ENCODE results near the gene ARFRP1.
"Not testable (repeated sequence)": the region's sequence is repeated elsewhere in the genome, so short reads cannot be mapped to it uniquely, and the experiment has no call there.

The ARFRP1 gene

GRCh38 chr20:63657937-63658748, 49.6 kb downstream of the ARFRP1 start, which contains the start of gene RTEL1:
RTEL1 (plus strand) TSS chr20:63658312; CDS start chr20:63659403, 1,091 bp downstream.
- FAIRE-seq: peak; percentile 22

DNA sequence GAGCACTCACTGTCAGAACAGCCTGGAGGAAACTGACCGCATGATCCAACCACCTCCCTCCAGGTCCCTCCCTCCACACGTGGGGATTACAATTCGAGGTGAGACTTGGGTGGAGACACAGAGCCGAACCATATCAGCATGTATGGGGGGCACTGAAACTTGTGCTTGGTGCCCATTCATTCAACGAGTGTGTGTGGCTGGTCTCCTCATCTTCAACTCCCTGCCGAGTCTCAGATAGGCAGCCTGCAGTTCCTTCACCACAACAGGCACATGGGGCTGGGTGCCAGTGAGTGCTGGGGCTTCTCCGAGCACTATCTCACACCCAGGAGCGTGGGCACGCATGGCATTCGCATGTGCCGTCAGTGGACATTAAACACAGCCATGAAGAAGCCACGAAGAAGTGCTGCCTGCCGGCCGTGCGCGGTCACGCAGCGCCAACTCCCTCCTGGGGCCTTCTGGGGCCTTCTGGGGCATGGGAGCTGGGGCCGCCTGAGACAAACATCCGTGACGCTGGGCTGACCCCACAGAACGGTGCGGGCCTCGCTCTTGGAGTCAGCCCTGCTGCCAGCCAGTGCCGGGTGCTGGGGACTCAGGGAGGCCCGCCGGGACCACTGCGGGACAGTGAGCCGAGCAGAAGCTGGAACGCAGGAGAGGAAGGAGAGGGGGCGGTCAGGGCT, 50.4 kb downstream of the ARFRP1 start:
- DNase-seq (ENCODE audit: low spot score) (no peak), FAIRE-seq (no peak)

More at GRCh38 chr20:63657937-63658748, 49.6 kb downstream of the ARFRP1 start, which contains the start of gene RTEL1:
- peak; percentile 78 for DNase-seq (ENCODE audit: low spot score)

- no peak for DNase-seq (ENCODE audit: low spot score)
- no peak for FAIRE-seq
These were observed 51.3 kb downstream of the ARFRP1 start for GRCh38 chr20:63656451-63656850.

DNA sequence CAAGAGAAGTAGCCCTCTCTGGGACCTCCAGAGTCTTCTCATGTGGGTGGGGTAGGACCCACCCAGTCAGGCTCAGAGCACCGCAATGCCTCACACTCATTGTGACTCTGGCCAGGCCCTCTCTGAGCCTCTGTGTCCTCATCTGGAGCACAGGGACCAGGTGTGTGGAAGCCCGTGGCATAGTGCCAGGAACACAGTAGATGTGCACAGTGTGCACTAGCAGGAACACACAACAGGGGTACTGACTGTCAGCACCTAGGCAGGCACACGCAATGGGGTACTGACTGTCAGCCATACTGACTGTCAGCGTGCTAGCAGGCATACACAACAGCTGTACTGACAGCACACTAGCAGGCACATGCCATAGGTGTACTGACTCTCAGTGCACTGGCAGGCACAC, 52.5 kb downstream of the ARFRP1 start:
- DNase-seq (ENCODE audit: low spot score) (no peak), FAIRE-seq (no peak)

GRCh38 chr20:63653974-63654668, 53.7 kb downstream of the ARFRP1 start:
- FAIRE-seq (no peak), DNase-seq (ENCODE audit: low spot score) (no peak)

- peak; percentile 57 for DNase-seq (ENCODE audit: low spot score)
These were observed 54.5 kb downstream of the ARFRP1 start, which contains the start of gene STMN3 for GRCh38 chr20:63653041-63653973. STMN3 (minus strand) TSS chr20:63653424; CDS start chr20:63653345, 79 bp downstream.

GRCh38 chr20:63652192-63652980, 55.4 kb downstream of the ARFRP1 start:
- DNase-seq (ENCODE audit: low spot score): no peak
- FAIRE-seq: no peak

More at GRCh38 chr20:63653041-63653973, 54.5 kb downstream of the ARFRP1 start, which contains the start of gene STMN3:
- FAIRE-seq: no peak

GRCh38 chr20:63651942-63652191, 55.9 kb downstream of the ARFRP1 start:
- DNase-seq (ENCODE audit: low spot score) (no peak), FAIRE-seq (no peak)

GRCh38 chr20:63650486-63650885, 57.3 kb downstream of the ARFRP1 start:
- not testable (repeated sequence) for FAIRE-seq

DNA sequence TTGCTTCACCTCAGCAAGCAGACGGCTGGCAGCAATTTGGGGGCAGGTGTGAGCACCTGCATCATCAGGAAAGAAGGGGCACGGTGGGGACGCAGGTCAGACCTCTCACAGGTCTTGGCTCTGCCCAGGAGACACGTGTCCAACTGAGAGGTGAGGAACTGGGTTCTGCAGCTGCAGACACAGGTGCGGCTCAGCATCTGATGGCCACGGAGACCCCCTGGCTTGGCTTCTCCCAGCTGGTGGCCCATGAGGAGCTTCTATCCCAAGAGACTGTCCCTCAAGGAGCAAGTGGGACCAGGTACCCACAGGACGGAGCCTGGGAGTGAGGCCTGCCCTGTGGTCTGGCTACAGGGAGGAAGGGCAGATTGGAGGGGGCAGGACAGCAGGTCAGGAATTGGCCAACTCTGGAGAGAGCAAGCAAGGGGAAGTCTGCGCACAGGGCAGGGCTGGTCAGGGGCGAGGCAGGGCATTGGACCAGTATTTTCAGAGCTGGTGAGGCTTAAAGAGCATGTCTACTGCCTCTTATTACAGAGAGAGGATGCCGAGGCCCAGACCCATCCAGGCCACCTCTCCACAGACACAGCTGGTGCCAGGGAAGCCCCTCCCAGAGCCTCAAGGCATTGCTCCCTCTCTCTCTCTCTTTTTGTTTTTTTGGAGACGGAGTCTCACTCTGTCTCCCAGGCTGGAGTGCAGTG, 58.7 kb downstream of the ARFRP1 start:
- DNase-seq (ENCODE audit: low spot score): no peak
- FAIRE-seq: no peak

More at GRCh38 chr20:63650486-63650885, 57.3 kb downstream of the ARFRP1 start:
- DNase-seq (ENCODE audit: low spot score): not testable (repeated sequence)

All from RCC 7860 (cell line).